HL-60 (cell line): ENCODE results near the gene LRRC8D.

Source experiments
- DNase-seq, 2 experiments: peaks; one replicate each; pipeline ENCODE4 v3.0.0-alpha.2; 2010 to 2020; ENCODE audit warnings: low read depth in 1 of 2, low spot score in 1 of 2
- H3K27ac ChIP-seq: fragments of 250-450 bp; sonication (Bioruptor Pico); replicated peaks from 2 replicates; pipeline ENCODE4 v1.5.1; 2020; ENCODE audit warnings: mild to moderate bottlenecking, moderate library complexity
- H3K27me3 ChIP-seq: fragments of 250-450 bp; sonication (Bioruptor Pico); 2 replicates; pipeline ENCODE4 v1.5.1; 2021; ENCODE audit warnings: mild to moderate bottlenecking, moderate library complexity; ENCODE audit not compliant: insufficient read depth, poor library complexity, severe bottlenecking
- H3K4me3 ChIP-seq: replicated peaks from 2 replicates; pipeline ENCODE4 v1.5.1; 2011; ENCODE audit warnings: mild to moderate bottlenecking, control low read depth, low read length; ENCODE audit not compliant: insufficient read depth
- GABPA ChIP-seq: IDR thresholded peaks from 2 replicates; pipeline ENCODE4 v1.6.1; 2012; ENCODE audit warnings: low read depth
- POLR2AphosphoS5 ChIP-seq: IDR thresholded peaks from 2 replicates; pipeline ENCODE4 v1.6.1; 2012; ENCODE audit warnings: low read depth
- SPI1 ChIP-seq: IDR thresholded peaks from 2 replicates; pipeline ENCODE4 v1.6.1; 2012; ENCODE audit warnings: low read depth, mild to moderate bottlenecking, borderline replicate concordance
- TF ChIP-seq, protein P1 (sequence below): IDR thresholded peaks from 2 replicates; pipeline ENCODE4 v1.6.1; 2012; ENCODE audit warnings: low read depth; ENCODE audit not compliant: insufficient replicate concordance
- TF ChIP-seq, protein P2 (sequence below): IDR thresholded peaks from one replicate; pipeline ENCODE4 v1.5.1; 2011; ENCODE audit warnings: low read length, control low read depth, inconsistent platforms; ENCODE audit not compliant: insufficient read depth

LRRC8D gene

DNA sequence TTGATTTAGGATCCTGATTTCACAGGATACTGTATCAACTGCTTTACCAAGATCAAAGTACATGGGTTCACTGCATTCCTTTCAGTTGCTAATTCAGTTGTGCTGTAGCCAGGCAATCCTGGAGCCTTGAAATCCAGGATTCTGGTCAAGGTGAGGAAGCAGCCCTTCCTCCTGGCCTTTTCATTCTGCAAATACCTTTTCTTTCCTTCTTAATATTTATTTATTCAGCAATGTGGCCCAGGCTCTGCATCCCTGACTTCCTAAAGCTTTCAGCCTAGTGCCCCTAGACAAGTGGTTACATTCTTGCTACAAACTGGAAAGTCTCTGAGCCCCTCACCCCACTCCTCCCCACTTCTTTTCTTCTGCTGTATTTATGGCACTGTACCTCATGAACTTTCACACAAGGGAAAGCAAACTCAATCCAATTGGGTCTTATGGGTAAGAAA is 16.2 kb downstream of the LRRC8D start:
- DNase-seq = no peak
- H3K27me3 ChIP-seq = no peaks in the 10 kb centered on the region
- H3K27ac ChIP-seq = no peak overlapping the region
- no peak overlapping the region for H3K4me3 ChIP-seq
- TF ChIP-seq SPI1 (no peak), GABPA (no peak), POLR2AphosphoS5 (no peak)
- TF ChIP-seq, protein P1, sequence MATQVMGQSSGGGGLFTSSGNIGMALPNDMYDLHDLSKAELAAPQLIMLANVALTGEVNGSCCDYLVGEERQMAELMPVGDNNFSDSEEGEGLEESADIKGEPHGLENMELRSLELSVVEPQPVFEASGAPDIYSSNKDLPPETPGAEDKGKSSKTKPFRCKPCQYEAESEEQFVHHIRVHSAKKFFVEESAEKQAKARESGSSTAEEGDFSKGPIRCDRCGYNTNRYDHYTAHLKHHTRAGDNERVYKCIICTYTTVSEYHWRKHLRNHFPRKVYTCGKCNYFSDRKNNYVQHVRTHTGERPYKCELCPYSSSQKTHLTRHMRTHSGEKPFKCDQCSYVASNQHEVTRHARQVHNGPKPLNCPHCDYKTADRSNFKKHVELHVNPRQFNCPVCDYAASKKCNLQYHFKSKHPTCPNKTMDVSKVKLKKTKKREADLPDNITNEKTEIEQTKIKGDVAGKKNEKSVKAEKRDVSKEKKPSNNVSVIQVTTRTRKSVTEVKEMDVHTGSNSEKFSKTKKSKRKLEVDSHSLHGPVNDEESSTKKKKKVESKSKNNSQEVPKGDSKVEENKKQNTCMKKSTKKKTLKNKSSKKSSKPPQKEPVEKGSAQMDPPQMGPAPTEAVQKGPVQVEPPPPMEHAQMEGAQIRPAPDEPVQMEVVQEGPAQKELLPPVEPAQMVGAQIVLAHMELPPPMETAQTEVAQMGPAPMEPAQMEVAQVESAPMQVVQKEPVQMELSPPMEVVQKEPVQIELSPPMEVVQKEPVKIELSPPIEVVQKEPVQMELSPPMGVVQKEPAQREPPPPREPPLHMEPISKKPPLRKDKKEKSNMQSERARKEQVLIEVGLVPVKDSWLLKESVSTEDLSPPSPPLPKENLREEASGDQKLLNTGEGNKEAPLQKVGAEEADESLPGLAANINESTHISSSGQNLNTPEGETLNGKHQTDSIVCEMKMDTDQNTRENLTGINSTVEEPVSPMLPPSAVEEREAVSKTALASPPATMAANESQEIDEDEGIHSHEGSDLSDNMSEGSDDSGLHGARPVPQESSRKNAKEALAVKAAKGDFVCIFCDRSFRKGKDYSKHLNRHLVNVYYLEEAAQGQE = no peak
- TF ChIP-seq, protein P2, sequence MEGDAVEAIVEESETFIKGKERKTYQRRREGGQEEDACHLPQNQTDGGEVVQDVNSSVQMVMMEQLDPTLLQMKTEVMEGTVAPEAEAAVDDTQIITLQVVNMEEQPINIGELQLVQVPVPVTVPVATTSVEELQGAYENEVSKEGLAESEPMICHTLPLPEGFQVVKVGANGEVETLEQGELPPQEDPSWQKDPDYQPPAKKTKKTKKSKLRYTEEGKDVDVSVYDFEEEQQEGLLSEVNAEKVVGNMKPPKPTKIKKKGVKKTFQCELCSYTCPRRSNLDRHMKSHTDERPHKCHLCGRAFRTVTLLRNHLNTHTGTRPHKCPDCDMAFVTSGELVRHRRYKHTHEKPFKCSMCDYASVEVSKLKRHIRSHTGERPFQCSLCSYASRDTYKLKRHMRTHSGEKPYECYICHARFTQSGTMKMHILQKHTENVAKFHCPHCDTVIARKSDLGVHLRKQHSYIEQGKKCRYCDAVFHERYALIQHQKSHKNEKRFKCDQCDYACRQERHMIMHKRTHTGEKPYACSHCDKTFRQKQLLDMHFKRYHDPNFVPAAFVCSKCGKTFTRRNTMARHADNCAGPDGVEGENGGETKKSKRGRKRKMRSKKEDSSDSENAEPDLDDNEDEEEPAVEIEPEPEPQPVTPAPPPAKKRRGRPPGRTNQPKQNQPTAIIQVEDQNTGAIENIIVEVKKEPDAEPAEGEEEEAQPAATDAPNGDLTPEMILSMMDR = no peak

DNA sequence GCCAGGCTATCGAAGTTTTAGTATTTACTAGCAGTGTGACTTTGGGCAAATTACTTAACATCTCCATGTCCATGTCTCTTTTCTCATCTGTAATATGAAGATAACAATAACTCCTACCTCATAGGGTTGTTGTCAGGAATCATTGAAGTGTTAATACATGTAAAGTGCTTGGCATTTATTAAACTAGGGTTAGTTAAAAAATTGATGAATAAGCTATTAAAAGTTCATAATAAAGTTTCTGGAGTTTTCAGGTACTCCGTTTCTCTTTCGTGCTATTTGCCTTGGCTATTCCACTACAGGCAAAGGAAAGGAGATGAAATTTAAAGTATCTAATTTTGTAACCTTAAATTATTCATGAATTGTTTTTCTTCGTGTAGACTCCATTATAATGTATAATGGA is 16.7 kb downstream of the LRRC8D start:
- no peak for DNase-seq
- H3K27ac ChIP-seq = no peak overlapping the region
- TF ChIP-seq GABPA (no peak), SPI1 (no peak), POLR2AphosphoS5 (no peak)
- TF ChIP-seq, protein P1 = no peak
- TF ChIP-seq, protein P2 = no peak
- H3K4me3 ChIP-seq = no peak overlapping the region
- no peaks in the 10 kb centered on the region for H3K27me3 ChIP-seq

DNA sequence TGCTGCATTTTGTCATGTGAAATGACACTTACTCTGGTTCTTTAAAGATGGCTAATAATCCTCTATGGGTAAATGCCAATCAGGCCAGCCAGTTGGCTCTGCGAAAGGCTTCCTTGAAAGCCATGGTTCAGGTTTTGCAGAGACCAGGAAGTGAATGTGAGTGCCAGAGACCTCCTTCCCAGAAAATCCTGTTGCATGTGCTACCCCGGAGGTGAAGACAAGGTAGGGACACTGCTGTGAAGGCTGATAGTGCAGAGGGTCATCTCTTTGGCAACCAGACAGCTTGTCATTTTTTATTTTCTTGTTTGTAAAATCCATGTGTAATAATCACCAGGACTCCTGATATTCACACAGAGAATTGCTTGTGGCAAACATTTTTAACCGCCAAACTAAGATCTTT is 18.7 kb downstream of the LRRC8D start:
- no peaks in the 10 kb centered on the region for H3K27me3 ChIP-seq
- no peak overlapping the region for H3K4me3 ChIP-seq
- TF ChIP-seq POLR2AphosphoS5 = no peak
- TF ChIP-seq, protein P1 = no peak
- TF ChIP-seq, protein P2 = no peak
- TF ChIP-seq GABPA = no peak
- TF ChIP-seq SPI1 = no peak
- DNase-seq = no peak
- no peak overlapping the region for H3K27ac ChIP-seq
